ENCODE measurements around the gene KIAA1217. TPM values are rescaled to one million over a fixed set of nuclear protein-coding genes. Genes with fewer than 3 reads are reported as not detected.

Gene KIAA1217
- total RNA-seq, 1 experiment from 2014 or later, result 7.8 TPM

GRCh38 chr10:24502006-24502405 is 293.1 kb downstream of the KIAA1217 start:
- Histone ChIP-seq H3K4me2 (ENCODE audit: low read length) (no peak overlapping the region), H3K27me3 (ENCODE audit: insufficient read depth, low read length) (no peaks in the 10 kb centered on the region), H3K36me3 (ENCODE audit: control insufficient read depth in 1 of 2, insufficient read depth in 2 of 2, low read length in 2 of 2) (no peaks in the 10 kb centered on the region; a peak in 1 of 4 replicates), H3K9me2 (ENCODE audit: insufficient read depth) (no peaks in the 10 kb centered on the region), H3K4me1 (ENCODE audit: control insufficient read depth in 1 of 2, insufficient read depth in 2 of 2, low read length in 2 of 2) (no peaks in the 10 kb centered on the region), H3K4me3 (replicated peaks in 1 of 2; ENCODE audit: low read depth in 1 of 2, low read length in 2 of 2) (no peak overlapping the region), H2AFZ (ENCODE audit: low read depth, low read length, poor library complexity, severe bottlenecking) (no peak overlapping the region), H3K9ac (ENCODE audit: low read length) (no peak overlapping the region), H3K9me3 (ENCODE audit: control insufficient read depth in 1 of 2, insufficient read depth in 1 of 2, low read depth in 1 of 2, low read length in 2 of 2) (no peaks in the 10 kb centered on the region), H3K79me2 (ENCODE audit: insufficient read depth, low read length) (no peaks in the 10 kb centered on the region), H3K27ac (ENCODE audit: low read depth, low read length) (no peak overlapping the region), H4K20me1 (ENCODE audit: insufficient read depth) (no peaks in the 10 kb centered on the region)
- intact Hi-C loops (cut with micrococcal nuclease), result loop anchor here (5.0 to 10.0 kb wide), 2 partner anchors 80 to 137 kb away; no protein-coding TSS in a partner anchor
- ChIA-PET RAD21 (ENCODE audit: low non-redundant PET in 1 of 2, low total read pairs in 2 of 2, uncharacterized antibody in 2 of 2, unreplicated experiment in 2 of 2) (interaction anchor here in 1 of 2 experiments (0.6 kb wide), 1 partner anchor 201 kb away, joined by 3 read pairs; no protein-coding TSS in a partner anchor), POLR2A (no interaction called here), CTCF (interaction anchor here (1.3 kb wide), 1 partner anchor 39 kb away, joined by 3 read pairs; no protein-coding TSS in a partner anchor)
- no peak for DNase-seq (ENCODE audit: low read depth, low spot score)
- BruUV-seq (replicated peaks), result no TSS peak
- TF ChIP-seq SIN3A (IDR thresholded peaks at IDR 0.05; ENCODE audit: low read depth) (no peak), ZBTB33 (IDR thresholded peaks at IDR 0.05; ENCODE audit: extremely low read depth, insufficient replicate concordance, low read length) (no peak), YY1 (IDR thresholded peaks at IDR 0.05; ENCODE audit: extremely low read depth, insufficient replicate concordance, low read depth, low read length) (no peak), ZFX (IDR thresholded peaks at IDR 0.05) (no peak), ELF1 (IDR thresholded peaks at IDR 0.05; ENCODE audit: borderline replicate concordance, low read depth) (no peak), POLR2A (IDR thresholded peaks at IDR 0.05; ENCODE audit: borderline replicate concordance, extremely low read depth, insufficient read depth, insufficient read length) (no peak), CTCF (IDR thresholded peaks at IDR 0.05 in 2 of 3, conservative IDR thresholded peaks at IDR 0.05 in 1 of 3; ENCODE audit: borderline replicate concordance in 1 of 3, insufficient read depth in 1 of 3, low read depth in 2 of 3, low read length in 2 of 3) (no peak), SP1 (IDR thresholded peaks at IDR 0.05; ENCODE audit: low read depth) (no peak), POLR2AphosphoS5 (IDR thresholded peaks at IDR 0.05; ENCODE audit: low read depth, low read length) (no peak), EZH2 (IDR thresholded peaks at IDR 0.05) (no peak), CBX3 (IDR thresholded peaks at IDR 0.05; ENCODE audit: low read depth) (no peak), EGR1 (IDR thresholded peaks at IDR 0.05; ENCODE audit: low read depth) (no peak), TCF7L2 (IDR thresholded peaks at IDR 0.05; ENCODE audit: borderline replicate concordance, extremely low read depth, insufficient read depth, insufficient read length) (no peak)
- no peak for ATAC-seq
